ENCODE results near the gene MEOX1. TPM values are rescaled to one million over a fixed set of nuclear protein-coding genes. Genes with fewer than 3 reads are reported as not detected.

MEOX1 gene
- total RNA-seq (ENCODE audit: unreplicated experiment): not detected
- long read RNA-seq: 0 reads

- H3K4me3 Mint-ChIP-seq (ENCODE audit: unreplicated experiment): no peak within 1 kb of the TSS
- H3K27ac Mint-ChIP-seq (ENCODE audit: unreplicated experiment): no peak within 1 kb of the TSS
- no peak for DNase-seq
- H3K9me3 Mint-ChIP-seq (ENCODE audit: unreplicated experiment): no peaks in the 10 kb centered on the region
- H3K36me3 Mint-ChIP-seq (ENCODE audit: unreplicated experiment): no peaks in the 10 kb centered on the region
- H3K4me1 Mint-ChIP-seq (ENCODE audit: low read depth, unreplicated experiment): peaks cover 5% of the 10 kb centered on the region
- no peaks in the 10 kb centered on the region for H3K27me3 Mint-ChIP-seq (ENCODE audit: unreplicated experiment)
- TF ChIP-seq, protein P1, sequence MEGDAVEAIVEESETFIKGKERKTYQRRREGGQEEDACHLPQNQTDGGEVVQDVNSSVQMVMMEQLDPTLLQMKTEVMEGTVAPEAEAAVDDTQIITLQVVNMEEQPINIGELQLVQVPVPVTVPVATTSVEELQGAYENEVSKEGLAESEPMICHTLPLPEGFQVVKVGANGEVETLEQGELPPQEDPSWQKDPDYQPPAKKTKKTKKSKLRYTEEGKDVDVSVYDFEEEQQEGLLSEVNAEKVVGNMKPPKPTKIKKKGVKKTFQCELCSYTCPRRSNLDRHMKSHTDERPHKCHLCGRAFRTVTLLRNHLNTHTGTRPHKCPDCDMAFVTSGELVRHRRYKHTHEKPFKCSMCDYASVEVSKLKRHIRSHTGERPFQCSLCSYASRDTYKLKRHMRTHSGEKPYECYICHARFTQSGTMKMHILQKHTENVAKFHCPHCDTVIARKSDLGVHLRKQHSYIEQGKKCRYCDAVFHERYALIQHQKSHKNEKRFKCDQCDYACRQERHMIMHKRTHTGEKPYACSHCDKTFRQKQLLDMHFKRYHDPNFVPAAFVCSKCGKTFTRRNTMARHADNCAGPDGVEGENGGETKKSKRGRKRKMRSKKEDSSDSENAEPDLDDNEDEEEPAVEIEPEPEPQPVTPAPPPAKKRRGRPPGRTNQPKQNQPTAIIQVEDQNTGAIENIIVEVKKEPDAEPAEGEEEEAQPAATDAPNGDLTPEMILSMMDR (IDR thresholded peaks at IDR 0.05; ENCODE audit: partially characterized antibody, unreplicated experiment): no peak
Measured at GRCh38 chr17:43661699-43662412, at the start of gene MEOX1. Gene MEOX1, minus strand, starts transcription at chr17:43661922. Its CDS starts 388 bp downstream, at chr17:43661534.

DNA sequence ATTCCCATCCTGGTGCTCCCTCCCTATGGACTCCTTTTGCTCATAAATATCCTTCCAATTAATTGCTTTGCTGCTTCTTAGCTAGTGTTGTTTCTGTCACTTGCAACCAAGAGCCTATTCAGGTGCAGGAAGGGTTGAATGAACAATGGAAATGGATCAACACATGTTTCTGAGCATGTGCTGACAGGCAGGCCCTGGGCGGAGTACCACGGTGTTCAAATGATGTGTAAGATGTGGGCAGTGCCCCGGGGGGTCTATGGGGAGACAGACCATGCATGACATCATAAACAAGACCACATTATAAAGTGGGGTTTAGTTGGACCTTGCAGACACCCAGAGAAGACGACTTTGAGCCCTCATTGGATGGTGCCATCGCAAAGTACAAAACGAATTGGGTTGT lies 48.4 kb upstream of the MEOX1 start:
- no peak overlapping the region for H3K4me3 Mint-ChIP-seq (ENCODE audit: unreplicated experiment)
- no peak for DNase-seq
- H3K27ac Mint-ChIP-seq (ENCODE audit: unreplicated experiment): no peak overlapping the region
- H3K9me3 Mint-ChIP-seq (ENCODE audit: unreplicated experiment): peaks cover 2% of the 10 kb centered on the region
- no peaks in the 10 kb centered on the region for H3K4me1 Mint-ChIP-seq (ENCODE audit: low read depth, unreplicated experiment)
- peaks cover 10% of the 10 kb centered on the region for H3K36me3 Mint-ChIP-seq (ENCODE audit: unreplicated experiment)
- TF ChIP-seq, protein P1 (IDR thresholded peaks at IDR 0.05; ENCODE audit: partially characterized antibody, unreplicated experiment): no peak
- peaks cover 17% of the 10 kb centered on the region for H3K27me3 Mint-ChIP-seq (ENCODE audit: unreplicated experiment)

DNA sequence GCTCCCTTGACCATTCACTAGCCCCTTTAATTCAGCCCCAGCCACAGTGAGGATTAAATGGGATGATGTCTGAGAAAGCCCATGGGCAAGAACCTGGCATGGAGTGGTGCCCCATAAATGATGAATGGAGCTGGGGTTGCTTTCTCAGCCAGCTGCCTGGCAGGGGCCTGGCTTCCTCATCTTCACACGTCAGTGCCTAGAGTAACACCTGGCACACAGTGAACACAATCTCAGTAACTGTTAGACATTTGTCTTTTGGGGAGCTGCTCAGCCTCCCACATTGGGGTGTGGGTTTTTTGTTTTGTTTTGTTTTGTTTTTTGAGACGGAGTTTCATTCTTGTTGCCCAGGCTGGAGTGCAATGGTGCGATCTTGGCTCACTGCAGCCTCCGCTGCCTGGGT lies 47.5 kb upstream of the MEOX1 start:
- TF ChIP-seq, protein P1 (IDR thresholded peaks at IDR 0.05; ENCODE audit: partially characterized antibody, unreplicated experiment): no peak
- no peaks in the 10 kb centered on the region for H3K4me1 Mint-ChIP-seq (ENCODE audit: low read depth, unreplicated experiment)
- DNase-seq: no peak
- H3K4me3 Mint-ChIP-seq (ENCODE audit: unreplicated experiment): no peak overlapping the region
- peaks cover 14% of the 10 kb centered on the region for H3K27me3 Mint-ChIP-seq (ENCODE audit: unreplicated experiment)
- peaks cover 10% of the 10 kb centered on the region for H3K36me3 Mint-ChIP-seq (ENCODE audit: unreplicated experiment)
- no peaks in the 10 kb centered on the region for H3K9me3 Mint-ChIP-seq (ENCODE audit: unreplicated experiment)
- H3K27ac Mint-ChIP-seq (ENCODE audit: unreplicated experiment): no peak overlapping the region

DNA sequence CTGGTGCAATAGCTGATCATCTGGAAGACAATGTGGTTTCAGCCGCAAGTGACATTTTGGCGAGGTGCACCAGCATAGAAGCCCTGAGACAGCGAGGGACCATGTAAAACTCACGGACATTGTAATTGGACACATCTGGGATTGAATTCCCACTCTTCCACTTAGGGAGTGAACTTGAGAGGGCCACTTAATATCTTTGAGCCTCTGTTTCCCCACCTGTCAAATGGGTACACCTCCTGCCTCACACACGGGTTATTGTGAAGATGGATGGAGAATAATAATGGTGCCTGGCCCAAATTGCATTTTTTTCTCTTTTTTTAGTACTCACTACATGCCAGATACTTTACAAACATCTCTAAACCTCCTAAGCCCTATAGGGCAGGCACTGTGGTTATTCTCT lies 45.5 kb upstream of the MEOX1 start:
- Mint-ChIP-seq H3K27ac (ENCODE audit: unreplicated experiment) (no peak overlapping the region), H3K4me1 (ENCODE audit: low read depth, unreplicated experiment) (no peaks in the 10 kb centered on the region), H3K9me3 (ENCODE audit: unreplicated experiment) (peaks cover 3% of the 10 kb centered on the region), H3K27me3 (ENCODE audit: unreplicated experiment) (peaks cover 9% of the 10 kb centered on the region), H3K36me3 (ENCODE audit: unreplicated experiment) (peaks cover 15% of the 10 kb centered on the region), H3K4me3 (ENCODE audit: unreplicated experiment) (no peak overlapping the region)
- TF ChIP-seq, protein P1 (IDR thresholded peaks at IDR 0.05; ENCODE audit: partially characterized antibody, unreplicated experiment): no peak
- no peak for DNase-seq

DNA sequence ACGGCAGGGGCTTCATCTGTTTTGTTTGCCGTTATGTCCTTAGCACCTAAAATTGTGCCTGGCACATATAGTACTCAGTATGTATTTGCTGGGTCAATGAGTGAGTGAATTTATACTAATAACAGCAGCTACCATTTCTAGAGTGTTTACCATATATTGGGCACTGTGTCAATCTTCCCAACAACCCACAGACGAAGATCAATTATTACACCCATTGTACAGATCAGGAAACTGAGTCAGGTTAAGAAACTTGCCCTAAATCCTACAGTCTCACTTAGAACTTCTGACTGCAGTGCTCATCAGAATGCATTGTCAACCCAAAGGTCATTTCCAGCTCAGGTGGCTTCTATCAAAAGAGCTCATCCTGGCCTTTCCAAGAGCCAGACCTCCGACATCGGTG lies 44.5 kb upstream of the MEOX1 start:
- Mint-ChIP-seq H3K4me1 (ENCODE audit: low read depth, unreplicated experiment) (no peaks in the 10 kb centered on the region), H3K4me3 (ENCODE audit: unreplicated experiment) (no peak overlapping the region), H3K27ac (ENCODE audit: unreplicated experiment) (no peak overlapping the region), H3K27me3 (ENCODE audit: unreplicated experiment) (peaks cover 9% of the 10 kb centered on the region), H3K9me3 (ENCODE audit: unreplicated experiment) (peaks cover 3% of the 10 kb centered on the region), H3K36me3 (ENCODE audit: unreplicated experiment) (peaks cover 15% of the 10 kb centered on the region)
- TF ChIP-seq, protein P1 (IDR thresholded peaks at IDR 0.05; ENCODE audit: partially characterized antibody, unreplicated experiment): no peak
- no peak for DNase-seq
